SK-N-SH (cell line): ENCODE results near the gene MVB12B.

Experiments
- CTCF ChIP-seq: fragments of 200-600 bp; sonication (generic); IDR thresholded peaks from 2 replicates; pipeline ENCODE4 v1.6.1; 2017; ENCODE audit warnings: antibody characterized with exemption, mild to moderate bottlenecking, moderate library complexity
- EP300 ChIP-seq, 2 experiments: IDR thresholded peaks; 2 replicates each; pipeline versions ENCODE4 v1.4.0 to v1.6.1; 2012; ENCODE audit warnings: borderline replicate concordance in 1 of 2, low read depth in 1 of 2, low read length in 1 of 2
- FOXJ3 ChIP-seq: sonication (generic); formaldehyde crosslinking; IDR thresholded peaks from 2 replicates; pipeline ENCODE4 v1.5.1; 2020; ENCODE audit warnings: mild to moderate bottlenecking, missing genetic modification reagents
- MAX ChIP-seq: IDR thresholded peaks from 2 replicates; pipeline ENCODE4 v1.4.0; 2012; ENCODE audit warnings: low read depth
- POLR2AphosphoS5 ChIP-seq: IDR thresholded peaks from 2 replicates; pipeline ENCODE4 v1.6.1; 2012; ENCODE audit warnings: low read depth, low read length
- SIN3A ChIP-seq: IDR thresholded peaks from 2 replicates; pipeline ENCODE4 v1.6.1; 2012; ENCODE audit warnings: low read depth, mild to moderate bottlenecking, low read length, moderate library complexity, borderline replicate concordance
- TAF1 ChIP-seq: IDR thresholded peaks from 2 replicates; pipeline ENCODE4 v1.6.1; 2012; ENCODE audit warnings: low read depth, mild to moderate bottlenecking, low read length, moderate library complexity, borderline replicate concordance
- ZBTB33 ChIP-seq: IDR thresholded peaks from 2 replicates; pipeline ENCODE4 v1.4.0; 2012; ENCODE audit warnings: low read depth, borderline replicate concordance

- TF ChIP-seq TAF1 = no peak
- no peak for TF ChIP-seq ZBTB33
- TF ChIP-seq POLR2AphosphoS5 = no peak
- TF ChIP-seq FOXJ3 (CRISPR knock-in tag) = no peak
- no peak for TF ChIP-seq MAX
- TF ChIP-seq SIN3A = no peak
- no peak for TF ChIP-seq EP300 (IDR thresholded peaks at IDR 0.05; ENCODE audit: borderline replicate concordance in 1 of 2, low read depth in 1 of 2, low read length in 1 of 2)
- TF ChIP-seq CTCF = no peak
Observed at GRCh38 chr9:126410229-126410628, 83.6 kb downstream of the MVB12B start.
